ENCODE results near the gene ZBTB8OS.
"Not testable (repeated sequence)": the region's sequence is repeated elsewhere in the genome, so short reads cannot be mapped to it uniquely, and the experiment has no call there.

Gene ZBTB8OS

DNA sequence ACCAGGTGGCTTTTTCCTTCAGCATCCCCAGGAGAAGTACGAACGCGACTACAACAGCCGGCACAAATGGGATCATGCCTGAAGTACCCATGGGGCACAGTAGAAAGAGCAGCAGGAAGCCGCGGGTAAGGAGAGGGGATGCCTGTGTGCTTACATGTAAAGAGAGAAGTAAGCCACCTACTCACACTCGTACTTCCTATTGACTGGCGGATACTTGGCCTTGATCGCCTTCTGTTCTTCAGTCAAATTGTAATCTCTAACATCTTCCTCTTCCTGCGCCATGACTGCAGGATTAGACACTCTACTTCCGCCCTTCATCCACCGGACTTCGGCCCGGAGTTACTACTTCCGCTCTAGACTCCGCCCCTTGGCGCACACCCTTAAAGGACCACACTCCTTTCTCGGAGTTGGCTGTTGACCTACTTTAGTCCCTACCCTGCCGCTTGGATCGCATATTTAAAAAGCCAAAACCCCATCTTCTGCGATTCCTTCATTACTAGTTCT, at the start of gene ZBTB8OS:
Gene ZBTB8OS, minus strand, starts transcription at position 303 of the 504 bp plus-strand sequence. Its CDS starts 21 bp downstream, at position 282.
- H3K4me2 ChIP-seq (ENCODE audit: low read length): peak within 1 kb of the TSS; percentile 86
- peaks cover 92% of the 10 kb centered on the region for H3K79me2 ChIP-seq (ENCODE audit: control insufficient read depth, low read length)
- peaks cover 15% of the 10 kb centered on the region for H3F3A ChIP-seq (ENCODE audit: control insufficient read depth, insufficient read depth)
- peaks cover 63% of the 10 kb centered on the region for H3K4me1 ChIP-seq (ENCODE audit: control insufficient read depth, low read length)
- H4K20me1 ChIP-seq (ENCODE audit: control insufficient read depth, insufficient read depth, low read depth, low read length): peaks cover 23% of the 10 kb centered on the region
- H3K27me3 ChIP-seq (ENCODE audit: control insufficient read depth, low read length): no peaks in the 10 kb centered on the region
- H3K9me3 ChIP-seq (ENCODE audit: control insufficient read depth, insufficient read depth, low read length): no peaks in the 10 kb centered on the region
- H3K9me2 ChIP-seq (replicated peaks; ENCODE audit: control insufficient read depth, low read length): no peaks in the 10 kb centered on the region
- TF ChIP-seq, protein P1, sequence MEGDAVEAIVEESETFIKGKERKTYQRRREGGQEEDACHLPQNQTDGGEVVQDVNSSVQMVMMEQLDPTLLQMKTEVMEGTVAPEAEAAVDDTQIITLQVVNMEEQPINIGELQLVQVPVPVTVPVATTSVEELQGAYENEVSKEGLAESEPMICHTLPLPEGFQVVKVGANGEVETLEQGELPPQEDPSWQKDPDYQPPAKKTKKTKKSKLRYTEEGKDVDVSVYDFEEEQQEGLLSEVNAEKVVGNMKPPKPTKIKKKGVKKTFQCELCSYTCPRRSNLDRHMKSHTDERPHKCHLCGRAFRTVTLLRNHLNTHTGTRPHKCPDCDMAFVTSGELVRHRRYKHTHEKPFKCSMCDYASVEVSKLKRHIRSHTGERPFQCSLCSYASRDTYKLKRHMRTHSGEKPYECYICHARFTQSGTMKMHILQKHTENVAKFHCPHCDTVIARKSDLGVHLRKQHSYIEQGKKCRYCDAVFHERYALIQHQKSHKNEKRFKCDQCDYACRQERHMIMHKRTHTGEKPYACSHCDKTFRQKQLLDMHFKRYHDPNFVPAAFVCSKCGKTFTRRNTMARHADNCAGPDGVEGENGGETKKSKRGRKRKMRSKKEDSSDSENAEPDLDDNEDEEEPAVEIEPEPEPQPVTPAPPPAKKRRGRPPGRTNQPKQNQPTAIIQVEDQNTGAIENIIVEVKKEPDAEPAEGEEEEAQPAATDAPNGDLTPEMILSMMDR (IDR thresholded peaks at IDR 0.05; ENCODE audit: low read depth, low read length, poor library complexity, severe bottlenecking): no peak
- TF ChIP-seq EZH2phosphoT487 (IDR thresholded peaks at IDR 0.05; ENCODE audit: borderline replicate concordance, low read length): no peak
- H3K4me3 ChIP-seq (ENCODE audit: low read length): peak within 1 kb of the TSS; percentile 83
- peak within 1 kb of the TSS; percentile 91 for H3K27ac ChIP-seq (ENCODE audit: low read depth, low read length)
- H3K36me3 ChIP-seq (ENCODE audit: control insufficient read depth, low read length): peaks cover 73% of the 10 kb centered on the region

DNA sequence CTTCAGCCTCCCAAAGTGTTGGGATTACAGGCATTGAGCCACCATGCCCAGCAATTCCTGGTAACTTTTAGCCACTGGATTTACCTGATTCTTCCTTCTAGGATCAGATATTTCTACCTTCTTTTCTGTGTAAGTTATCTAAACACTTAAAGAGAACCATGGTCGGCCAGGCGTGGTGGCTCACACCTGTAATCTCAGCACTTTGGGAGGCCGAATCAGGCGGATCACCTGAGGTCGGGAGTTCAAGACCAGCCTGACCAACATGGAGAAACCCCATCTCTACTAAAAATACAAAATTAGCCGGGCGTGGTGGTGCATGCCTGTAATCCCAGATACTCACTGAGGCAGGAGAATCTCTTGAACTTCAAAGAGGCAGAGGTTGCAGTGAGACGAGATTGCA, 46.6 kb upstream of the ZBTB8OS start:
- not testable (repeated sequence) for H3F3A ChIP-seq (ENCODE audit: control insufficient read depth, insufficient read depth); H3K36me3 ChIP-seq (ENCODE audit: control insufficient read depth, low read length); H4K20me1 ChIP-seq (ENCODE audit: control insufficient read depth, insufficient read depth, low read depth, low read length); H3K4me2 ChIP-seq (ENCODE audit: low read length); H3K27ac ChIP-seq (ENCODE audit: low read depth, low read length); H3K9me2 ChIP-seq (replicated peaks; ENCODE audit: control insufficient read depth, low read length); H3K9me3 ChIP-seq (ENCODE audit: control insufficient read depth, insufficient read depth, low read length); H3K4me3 ChIP-seq (ENCODE audit: low read length); H3K79me2 ChIP-seq (ENCODE audit: control insufficient read depth, low read length); H3K4me1 ChIP-seq (ENCODE audit: control insufficient read depth, low read length)
- peaks cover 10% of the 10 kb centered on the region for H3K27me3 ChIP-seq (ENCODE audit: control insufficient read depth, low read length)

DNA sequence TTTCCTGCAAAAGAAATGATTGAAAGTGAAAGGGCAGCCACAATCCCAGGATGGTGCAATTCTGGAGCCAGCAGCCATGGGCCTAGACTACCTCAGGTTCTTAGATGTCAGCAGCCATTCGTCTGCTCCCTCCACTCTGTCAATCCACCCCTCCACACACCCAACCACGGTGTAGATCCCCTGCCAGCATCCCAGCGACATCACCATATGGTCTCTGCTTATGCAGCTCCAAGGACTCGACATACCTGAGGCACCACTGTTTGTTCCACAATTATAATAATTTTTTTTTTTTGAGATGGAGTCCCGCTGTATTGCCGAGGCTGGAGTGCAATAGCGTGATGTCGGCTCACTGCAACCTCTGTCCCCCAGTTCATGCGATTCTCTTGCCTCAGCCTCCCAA, 45.7 kb upstream of the ZBTB8OS start:
- no peak overlapping the region for H3K4me3 ChIP-seq (ENCODE audit: low read length)
- H3K9me3 ChIP-seq (ENCODE audit: control insufficient read depth, insufficient read depth, low read length): no peaks in the 10 kb centered on the region
- no peak overlapping the region for H3K4me2 ChIP-seq (ENCODE audit: low read length)
- H3K79me2 ChIP-seq (ENCODE audit: control insufficient read depth, low read length): no peaks in the 10 kb centered on the region
- H3K4me1 ChIP-seq (ENCODE audit: control insufficient read depth, low read length): peaks cover 7% of the 10 kb centered on the region
- H3F3A ChIP-seq (ENCODE audit: control insufficient read depth, insufficient read depth): no peaks in the 10 kb centered on the region
- H4K20me1 ChIP-seq (ENCODE audit: control insufficient read depth, insufficient read depth, low read depth, low read length): no peaks in the 10 kb centered on the region
- H3K27ac ChIP-seq (ENCODE audit: low read depth, low read length): no peak overlapping the region
- peaks cover under 1% of the 10 kb centered on the region; the same call in 1 of the 2 replicates for H3K27me3 ChIP-seq (ENCODE audit: control insufficient read depth, low read length)
- TF ChIP-seq EZH2phosphoT487 (IDR thresholded peaks at IDR 0.05; ENCODE audit: borderline replicate concordance, low read length): no peak
- TF ChIP-seq, protein P1 (IDR thresholded peaks at IDR 0.05; ENCODE audit: low read depth, low read length, poor library complexity, severe bottlenecking): no peak
- no peaks in the 10 kb centered on the region for H3K36me3 ChIP-seq (ENCODE audit: control insufficient read depth, low read length)
- H3K9me2 ChIP-seq (replicated peaks; ENCODE audit: control insufficient read depth, low read length): no peaks in the 10 kb centered on the region

DNA sequence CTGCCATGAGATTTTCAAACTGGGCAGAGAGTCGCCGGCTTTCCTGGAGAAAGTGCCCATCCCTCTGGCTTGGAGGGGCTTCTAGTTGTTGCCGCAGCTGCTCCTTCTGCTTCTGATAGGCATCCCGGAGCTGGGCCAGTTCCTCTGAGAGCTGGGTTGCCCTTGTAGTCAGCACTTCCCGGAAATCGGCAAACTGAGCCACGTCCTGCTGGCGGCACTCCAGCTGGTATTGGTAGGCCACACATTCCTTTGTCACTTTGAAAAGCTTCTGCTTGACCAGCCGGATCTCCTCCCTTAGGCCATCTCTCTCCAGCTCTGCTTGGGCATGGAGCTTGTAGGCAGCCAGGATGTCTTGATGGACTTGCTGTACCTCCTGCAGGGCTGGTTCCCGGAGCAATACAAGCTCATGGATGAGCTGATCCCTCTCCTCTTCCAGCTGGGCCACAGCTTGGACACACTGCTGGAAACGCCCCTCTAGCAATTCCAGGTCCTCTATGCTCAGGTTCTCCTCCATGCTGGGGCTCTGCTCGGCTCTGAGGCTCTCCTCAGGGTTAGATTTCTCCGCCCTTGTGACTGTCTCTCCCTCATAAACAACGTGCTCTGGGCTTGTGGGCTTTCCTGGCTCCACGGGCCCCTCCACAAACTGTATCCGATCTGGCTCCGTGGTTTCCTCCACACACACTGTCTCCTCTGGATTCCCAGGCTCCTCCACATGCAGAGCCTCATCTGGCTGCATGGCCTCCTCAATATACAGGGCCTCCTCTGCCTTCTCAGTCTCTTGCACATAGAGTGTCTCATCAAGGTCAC, 45.0 kb upstream of the ZBTB8OS start:
- Histone ChIP-seq H3K27ac (ENCODE audit: low read depth, low read length) (no peak overlapping the region), H3K9me2 (replicated peaks; ENCODE audit: control insufficient read depth, low read length) (no peaks in the 10 kb centered on the region), H3K79me2 (ENCODE audit: control insufficient read depth, low read length) (no peaks in the 10 kb centered on the region), H3K4me3 (ENCODE audit: low read length) (no peak overlapping the region), H4K20me1 (ENCODE audit: control insufficient read depth, insufficient read depth, low read depth, low read length) (no peaks in the 10 kb centered on the region), H3K9me3 (ENCODE audit: control insufficient read depth, insufficient read depth, low read length) (no peaks in the 10 kb centered on the region), H3K27me3 (ENCODE audit: control insufficient read depth, low read length) (no peaks in the 10 kb centered on the region), H3K36me3 (ENCODE audit: control insufficient read depth, low read length) (no peaks in the 10 kb centered on the region), H3K4me2 (ENCODE audit: low read length) (no peak overlapping the region), H3K4me1 (ENCODE audit: control insufficient read depth, low read length) (peaks cover 7% of the 10 kb centered on the region), H3F3A (ENCODE audit: control insufficient read depth, insufficient read depth) (no peaks in the 10 kb centered on the region)
- no peak for TF ChIP-seq EZH2phosphoT487 (IDR thresholded peaks at IDR 0.05; ENCODE audit: borderline replicate concordance, low read length)
- TF ChIP-seq, protein P1 (IDR thresholded peaks at IDR 0.05; ENCODE audit: low read depth, low read length, poor library complexity, severe bottlenecking): no peak

Measured in DOHH2 (cell line).